HG02981 (cell line): ENCODE data around the gene STIM2.
A peak's percentile ranks its signal among the peaks of the same experiment; 100 is the strongest.
"Not testable (repeated sequence)": the region's sequence is repeated elsewhere in the genome, so short reads cannot be mapped to it uniquely, and the experiment has no call there.

Experiments
- ATAC-seq: cut with Tn5 transposase; IDR thresholded peaks from one replicate; pipeline ENCODE4 v1.9.1; 2021; ENCODE audit warnings: mild to moderate bottlenecking, moderate library complexity; ENCODE audit not compliant: unreplicated experiment

Gene STIM2

GRCh38 chr4:26866781-26867180 lies 6.1 kb downstream of the STIM2 start:
- no peak for ATAC-seq

GRCh38 chr4:26867914-26868684 lies 7.5 kb downstream of the STIM2 start:
- ATAC-seq, result no peak

GRCh38 chr4:26870576-26871262 lies 10.1 kb downstream of the STIM2 start:
- no peak for ATAC-seq

GRCh38 chr4:26871611-26872010 lies 11.0 kb downstream of the STIM2 start:
- no peak for ATAC-seq

- peak; percentile 87 for ATAC-seq
These were observed 12.9 kb downstream of the STIM2 start for GRCh38 chr4:26873391-26874026.

- ATAC-seq, result no peak
These were observed 13.5 kb downstream of the STIM2 start for GRCh38 chr4:26874110-26874509.

GRCh38 chr4:26877406-26877805 lies 16.8 kb downstream of the STIM2 start:
- no peak for ATAC-seq

GRCh38 chr4:26877961-26878360 lies 17.3 kb downstream of the STIM2 start:
- no peak for ATAC-seq

GRCh38 chr4:26878794-26879391 lies 18.3 kb downstream of the STIM2 start:
- no peak for ATAC-seq

GRCh38 chr4:26879805-26880204 lies 19.2 kb downstream of the STIM2 start:
- no peak for ATAC-seq

GRCh38 chr4:26884026-26884425 lies 23.4 kb downstream of the STIM2 start:
- ATAC-seq, result no peak

GRCh38 chr4:26884486-26884988 lies 23.9 kb downstream of the STIM2 start:
- ATAC-seq, result peak; percentile 60

- peak; percentile 87 for ATAC-seq
These were observed 25.3 kb downstream of the STIM2 start for GRCh38 chr4:26885912-26886274.

- ATAC-seq, result no peak
These were observed 26.5 kb downstream of the STIM2 start for GRCh38 chr4:26887143-26887542.

- ATAC-seq, result no peak
These were observed 27.2 kb downstream of the STIM2 start for GRCh38 chr4:26887809-26888208.

- ATAC-seq, result no peak
These were observed 28.7 kb downstream of the STIM2 start for GRCh38 chr4:26889356-26889755.

- ATAC-seq, result no peak
These were observed 30.4 kb downstream of the STIM2 start for GRCh38 chr4:26891054-26891453.

- ATAC-seq, result no peak
These were observed 31.2 kb downstream of the STIM2 start for GRCh38 chr4:26891867-26892266.

- ATAC-seq, result no peak
These were observed 32.0 kb downstream of the STIM2 start for GRCh38 chr4:26892480-26893150.

GRCh38 chr4:26893491-26893890 lies 32.9 kb downstream of the STIM2 start:
- no peak for ATAC-seq

- not testable (repeated sequence) for ATAC-seq
These were observed 34.2 kb downstream of the STIM2 start for GRCh38 chr4:26894881-26895280.
